Putamen (tissue), 1 donor: Measurements from ENCODE around the gene LAX1.
"Not testable (repeated sequence)": the region's sequence is repeated elsewhere in the genome, so short reads cannot be mapped to it uniquely, and the experiment has no call there.

Source experiments
- DNase-seq: peaks from one replicate; pipeline ENCODE4 v3.0.0-alpha.2; 2016; ENCODE audit warnings: low spot score

LAX1 gene

DNA sequence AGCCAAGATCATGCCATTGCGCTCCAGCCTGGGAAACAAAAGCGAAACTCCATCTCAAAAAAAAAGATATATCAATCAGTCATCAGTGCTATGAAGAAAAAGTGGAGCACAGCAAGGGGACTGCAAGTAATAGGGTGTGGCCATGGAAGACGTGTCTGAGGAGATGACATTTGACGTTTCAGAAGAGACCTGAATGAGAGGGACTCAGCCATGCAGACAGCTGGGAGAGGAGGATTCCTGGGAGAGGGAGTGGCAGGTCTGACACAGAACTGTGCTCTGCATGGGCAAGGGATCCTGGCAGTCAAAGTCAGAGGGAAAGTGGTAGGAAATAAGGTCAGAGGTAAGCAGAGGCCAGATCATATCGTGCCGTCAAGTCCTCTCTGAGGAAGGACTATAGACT, 3.3 kb downstream of the LAX1 start:
- no peak for DNase-seq

- DNase-seq = peak; percentile 17
These were observed 4.7 kb downstream of the LAX1 start for GRCh38 chr1:203769505-203770343.

DNA sequence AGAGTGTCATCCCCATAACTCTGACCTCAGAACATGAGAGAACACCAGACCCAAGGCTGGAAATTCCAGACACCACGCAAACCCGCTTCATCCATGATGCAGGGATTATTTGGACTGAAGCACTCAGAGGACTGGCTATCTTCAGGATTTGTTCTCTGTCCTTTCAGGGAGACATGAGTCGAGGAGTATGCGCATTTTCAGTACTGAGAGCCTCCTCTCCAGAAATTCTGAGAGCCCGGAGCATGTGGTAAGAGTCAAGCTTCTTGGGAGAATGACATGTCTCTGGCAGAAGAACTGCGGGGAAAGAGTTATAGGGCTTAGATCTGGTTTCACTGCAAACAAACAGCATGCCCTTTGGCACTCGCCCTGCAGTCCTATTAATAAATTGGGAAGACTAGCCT, 6.9 kb downstream of the LAX1 start:
- DNase-seq = no peak

- no peak for DNase-seq
These were observed 7.9 kb downstream of the LAX1 start for GRCh38 chr1:203772836-203773235.

DNA sequence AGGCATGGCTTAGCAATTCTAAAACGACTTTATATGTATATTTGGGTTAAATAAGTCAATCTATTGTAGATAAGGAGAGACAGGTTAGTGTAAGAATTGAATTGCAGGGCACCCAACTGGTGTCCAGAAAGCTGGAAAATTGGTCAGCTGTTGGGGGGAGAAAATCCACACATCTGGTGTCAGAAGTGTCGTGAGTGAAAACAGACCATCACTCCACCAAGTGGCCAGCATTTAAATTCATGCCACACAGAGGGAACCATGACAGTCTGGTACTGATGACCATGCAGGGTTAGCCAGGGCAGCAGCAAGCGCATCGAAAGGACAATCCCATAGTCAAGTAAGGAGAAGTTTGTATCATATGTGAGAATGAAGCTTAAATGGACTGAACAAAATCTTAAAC, 11.7 kb downstream of the LAX1 start:
- peak; percentile 72 for DNase-seq

GRCh38 chr1:203777596-203777995, 12.6 kb downstream of the LAX1 start:
- no peak for DNase-seq

- no peak for DNase-seq
These were observed 13.2 kb downstream of the LAX1 start for GRCh38 chr1:203778146-203778545.

DNA sequence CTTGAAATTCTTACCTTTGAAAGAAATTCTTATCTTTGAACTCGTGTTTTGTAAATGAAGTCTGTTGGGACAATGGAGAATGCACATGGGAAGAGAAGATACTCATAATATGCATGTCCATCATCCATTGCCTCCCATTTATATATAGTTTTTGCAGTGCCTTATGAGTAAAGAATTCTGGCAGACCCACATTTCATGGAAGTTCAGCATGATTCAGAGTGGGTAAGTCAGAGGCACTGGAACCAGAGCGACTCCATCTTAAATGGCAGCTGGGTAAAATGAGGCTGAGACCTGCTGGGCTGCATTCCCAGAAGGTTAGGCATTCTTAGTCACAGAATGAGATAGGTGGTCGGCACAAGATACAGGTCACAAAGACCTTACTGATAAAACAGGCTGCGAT, 13.8 kb downstream of the LAX1 start:
- DNase-seq = no peak

GRCh38 chr1:203781962-203782361, 17.0 kb downstream of the LAX1 start:
- no peak for DNase-seq

DNA sequence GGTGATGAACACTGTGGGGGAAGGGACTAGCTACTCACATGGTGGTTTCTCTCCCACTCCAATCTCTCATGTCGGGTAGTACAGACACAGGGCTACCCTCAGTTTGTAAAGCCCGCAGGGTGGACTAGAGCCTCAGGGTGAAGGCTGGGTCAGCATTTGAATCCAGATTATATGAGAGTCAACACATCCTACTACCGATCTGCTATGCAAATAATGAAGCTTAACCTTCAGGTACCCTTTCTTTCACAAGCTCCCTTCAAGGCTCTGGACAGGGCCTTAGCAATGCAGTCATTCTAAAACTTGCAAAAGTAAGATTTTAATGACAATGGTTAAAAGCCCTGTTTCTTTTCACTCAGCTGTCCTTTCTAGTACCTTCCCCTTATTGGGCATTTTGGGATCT, 25.0 kb downstream of the LAX1 start:
- no peak for DNase-seq

DNA sequence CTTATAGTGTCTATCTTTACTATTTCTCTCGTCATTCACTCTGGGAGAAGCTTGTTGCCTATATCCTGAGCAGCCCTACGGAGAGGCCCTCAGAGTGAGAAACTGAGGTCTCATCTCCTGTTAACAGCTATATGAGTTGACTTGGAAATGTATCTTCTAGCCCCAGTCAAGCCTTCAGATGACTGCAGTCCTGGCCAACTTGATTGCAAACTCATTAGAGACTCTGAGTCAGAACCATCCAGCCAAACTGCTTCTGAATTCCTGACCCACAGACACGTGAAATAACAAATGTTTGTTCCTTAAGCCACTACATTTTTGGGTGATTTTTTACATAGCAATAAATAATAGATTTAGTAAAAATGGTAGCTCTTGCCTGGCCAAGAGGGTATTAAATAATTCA, 26.5 kb downstream of the LAX1 start:
- no peak for DNase-seq

DNA sequence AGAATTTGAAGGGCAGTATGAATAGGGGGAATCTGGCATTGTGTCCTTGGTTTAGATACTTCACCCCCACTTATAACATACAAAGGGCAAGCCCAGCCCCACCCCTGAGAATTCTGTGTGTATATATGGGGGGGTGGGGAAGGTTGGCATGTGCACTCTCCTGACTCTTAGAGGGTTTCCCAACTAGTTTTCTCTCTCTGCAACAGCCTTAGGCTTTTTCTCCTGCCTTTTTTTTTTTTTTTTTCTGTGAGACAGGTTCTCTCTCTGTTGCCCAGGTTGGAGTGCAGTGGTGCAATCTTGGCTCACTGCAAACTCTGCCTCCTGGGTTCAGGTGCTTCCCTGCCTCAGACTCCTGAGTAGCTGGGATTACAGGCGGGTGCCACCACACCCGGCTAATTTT, 27.5 kb downstream of the LAX1 start:
- no peak for DNase-seq

DNA sequence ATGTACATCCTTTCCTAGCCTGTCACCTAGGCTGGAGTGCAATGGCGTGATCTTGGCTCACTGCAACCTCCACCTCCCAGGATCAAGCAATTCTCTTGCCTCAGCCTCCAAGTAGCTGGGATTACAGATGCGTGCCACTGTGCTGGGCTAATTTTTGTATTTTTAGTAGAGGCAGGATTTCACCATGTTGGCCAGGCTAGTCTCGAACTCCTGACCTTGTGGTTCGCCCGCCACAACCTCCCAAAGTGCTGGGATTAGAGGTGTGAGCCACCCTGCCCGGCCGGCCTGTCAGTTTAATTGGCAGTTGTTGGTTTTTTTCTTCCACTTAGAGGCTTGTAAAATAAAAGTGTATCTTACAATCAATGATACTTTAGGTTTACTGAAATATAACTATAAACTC, 28.6 kb downstream of the LAX1 start:
- not testable (repeated sequence) for DNase-seq

DNA sequence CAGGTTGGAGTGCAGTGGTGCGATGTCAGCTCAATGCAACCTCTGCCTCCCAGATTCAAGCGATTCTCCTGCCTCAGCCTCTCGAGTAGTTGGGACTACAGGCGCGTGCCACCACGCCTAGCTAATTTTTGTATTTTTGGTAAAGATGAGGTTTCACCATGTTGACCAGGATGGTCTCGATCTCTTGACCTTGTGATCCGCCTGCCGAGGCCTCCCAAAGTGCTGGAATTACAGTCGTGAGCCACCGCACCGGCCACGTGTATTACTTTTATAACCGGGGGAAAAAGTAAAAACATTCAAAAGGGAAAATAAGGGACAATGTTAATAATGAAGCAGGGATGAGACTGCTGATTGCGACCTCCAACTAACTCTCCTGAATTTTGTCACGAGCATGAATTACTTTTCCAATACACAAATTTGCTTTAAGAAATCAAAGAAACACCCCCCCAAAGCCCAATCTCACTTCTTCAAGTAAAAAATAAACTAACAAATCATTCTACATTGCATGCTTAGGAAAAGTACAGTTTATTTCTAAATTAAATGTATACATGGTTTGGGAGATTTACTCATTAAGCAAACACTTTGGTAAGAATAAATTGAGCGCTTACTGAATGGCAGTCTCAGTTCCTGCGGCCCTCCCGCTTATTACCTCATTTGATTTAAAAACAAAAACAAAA, 29.9 kb downstream of the LAX1 start:
- DNase-seq = no peak

DNA sequence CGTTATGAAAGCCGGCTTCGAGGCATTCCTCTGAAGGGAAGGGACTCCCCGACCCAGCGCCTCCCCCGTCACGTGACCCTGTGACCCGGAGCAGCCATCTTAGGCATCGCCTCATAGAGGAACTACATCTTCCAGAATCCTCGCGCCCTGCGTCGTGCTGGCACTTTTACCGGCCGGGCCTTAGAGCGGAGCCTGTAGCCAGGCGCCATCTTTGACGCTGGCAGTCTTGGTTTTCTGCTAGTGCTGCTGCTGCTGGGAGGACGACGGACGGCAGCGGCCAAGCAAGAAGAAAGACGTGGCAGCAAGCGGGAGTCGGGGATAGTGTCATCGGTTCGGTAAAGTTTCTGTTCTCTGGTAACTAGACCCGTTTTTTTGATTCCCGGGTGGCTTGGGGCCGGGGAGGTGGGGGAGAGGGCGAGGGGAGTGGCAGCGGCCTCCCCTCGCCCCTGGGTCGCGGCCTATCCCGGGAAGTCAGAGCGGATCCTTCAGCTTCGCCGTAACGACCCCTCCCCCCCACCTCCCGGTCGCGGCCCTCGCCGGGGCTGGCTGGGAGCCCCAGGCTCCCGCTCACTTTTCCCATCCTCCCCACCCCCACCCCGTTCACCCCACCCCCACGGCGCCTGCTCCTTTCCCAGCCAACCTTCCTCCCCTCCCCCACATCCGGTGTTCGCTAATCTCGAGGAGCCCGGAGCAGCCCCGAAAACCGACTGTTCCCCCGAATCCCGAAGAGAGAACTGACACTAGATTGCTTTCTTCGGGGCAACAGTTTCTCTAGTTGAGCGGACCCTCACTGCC, 30.7 kb downstream of the LAX1 start, which contains the start of the genes ZBED6 and ZC3H11A:
Gene ZBED6 (plus strand): TSS at position 183 of the 795 bp plus-strand sequence. CDS start 1,900 bp downstream, outside the sequence.
Gene ZC3H11A (plus strand): TSS at position 183 of the 795 bp plus-strand sequence. CDS start 21,448 bp downstream, outside the sequence.
- peak; percentile 99 for DNase-seq

DNA sequence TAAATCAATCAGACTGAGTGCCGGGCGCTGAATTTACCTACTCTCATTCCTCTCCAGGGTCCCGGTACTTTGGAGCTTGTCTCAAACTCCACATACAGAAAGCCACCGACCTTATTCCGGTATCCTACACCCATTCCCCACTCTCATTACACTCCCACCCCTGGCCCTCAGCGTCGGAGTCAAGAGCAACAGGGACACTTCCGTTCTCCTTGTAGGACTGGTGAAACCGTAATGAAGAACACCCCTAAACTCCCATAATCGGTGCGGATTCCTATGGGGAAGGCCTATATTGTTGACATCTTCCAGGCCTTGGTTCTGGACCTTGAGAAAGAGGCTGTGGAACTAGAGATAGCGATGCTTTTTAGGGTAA, 31.2 kb downstream of the LAX1 start:
- DNase-seq = no peak

DNA sequence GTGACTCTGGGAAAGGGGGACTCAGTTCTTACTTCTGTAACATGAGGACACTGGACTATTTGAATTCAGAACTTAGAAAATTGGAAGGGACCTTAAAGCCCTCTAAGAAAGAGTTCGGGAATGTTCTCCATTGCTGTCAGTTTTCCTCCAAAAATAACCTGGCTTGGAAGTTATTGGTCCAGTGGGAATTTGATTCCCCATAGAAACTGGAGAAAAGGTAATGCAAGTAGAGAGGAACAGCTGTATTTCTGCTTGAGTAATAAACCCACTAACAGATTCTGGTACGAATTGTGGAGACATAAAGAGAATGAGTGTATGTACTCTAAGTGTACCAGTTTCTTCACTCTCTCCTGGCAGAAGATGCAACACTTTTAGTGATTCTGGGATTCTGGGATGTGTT, 32.2 kb downstream of the LAX1 start:
- no peak for DNase-seq

DNA sequence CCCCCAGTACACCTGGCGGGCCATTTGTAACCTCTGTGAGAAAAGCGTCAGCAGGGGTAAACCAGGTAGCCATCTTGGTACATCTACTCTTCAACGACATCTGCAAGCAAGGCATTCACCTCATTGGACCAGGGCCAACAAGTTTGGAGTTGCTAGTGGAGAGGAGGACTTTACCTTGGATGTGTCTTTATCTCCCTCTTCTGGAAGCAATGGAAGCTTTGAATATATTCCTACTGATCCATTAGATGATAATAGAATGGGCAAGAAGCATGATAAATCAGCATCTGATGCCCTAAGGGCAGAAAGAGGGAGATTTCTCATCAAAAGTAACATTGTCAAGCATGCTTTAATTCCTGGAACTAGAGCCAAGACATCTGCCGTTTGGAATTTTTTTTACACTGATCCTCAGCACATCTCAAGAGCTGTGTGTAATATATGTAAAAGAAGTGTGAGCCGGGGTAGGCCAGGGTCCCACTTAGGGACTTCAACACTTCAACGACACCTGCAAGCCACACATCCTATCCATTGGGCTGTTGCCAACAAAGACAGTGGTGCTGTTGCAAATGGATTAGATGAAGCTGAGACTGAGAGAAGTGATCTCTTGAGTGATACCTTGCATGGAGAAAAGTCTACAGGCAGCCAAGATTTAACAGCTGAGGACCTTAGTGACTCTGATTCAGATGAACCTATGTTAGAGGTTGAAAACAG, 33.1 kb downstream of the LAX1 start:
- no peak for DNase-seq

DNA sequence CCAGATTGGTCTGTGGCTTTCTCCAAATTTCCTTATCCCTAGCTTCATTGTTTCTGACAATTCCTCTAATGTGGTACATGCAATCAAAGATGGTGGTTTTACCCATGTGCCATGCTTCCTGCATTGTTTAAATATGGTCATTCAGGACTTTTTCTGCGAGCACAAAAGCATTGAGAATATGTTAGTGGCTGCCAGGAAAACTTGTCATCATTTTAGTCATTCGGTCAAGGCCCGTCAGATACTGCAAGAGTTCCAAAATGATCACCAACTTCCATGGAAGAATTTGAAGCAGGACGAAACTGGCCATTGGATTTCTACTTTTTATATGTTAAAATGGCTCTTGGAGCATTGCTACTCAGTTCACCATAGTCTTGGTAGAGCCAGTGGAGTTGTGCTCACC, 34.2 kb downstream of the LAX1 start:
- DNase-seq = no peak

DNA sequence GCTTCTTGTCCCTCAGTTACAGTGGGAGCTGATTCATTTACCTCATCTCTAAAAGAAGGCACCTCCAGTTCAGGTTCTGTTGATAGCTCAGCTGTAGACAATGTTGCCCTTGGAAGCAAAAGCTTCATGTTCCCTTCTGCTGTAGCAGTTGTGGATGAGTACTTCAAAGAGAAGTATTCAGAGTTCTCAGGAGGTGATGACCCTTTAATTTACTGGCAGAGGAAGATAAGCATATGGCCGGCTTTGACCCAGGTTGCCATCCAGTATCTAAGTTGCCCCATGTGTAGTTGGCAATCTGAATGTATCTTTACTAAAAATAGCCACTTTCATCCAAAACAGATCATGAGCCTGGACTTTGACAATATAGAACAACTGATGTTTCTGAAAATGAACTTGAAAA, 35.0 kb downstream of the LAX1 start:
- no peak for DNase-seq

DNA sequence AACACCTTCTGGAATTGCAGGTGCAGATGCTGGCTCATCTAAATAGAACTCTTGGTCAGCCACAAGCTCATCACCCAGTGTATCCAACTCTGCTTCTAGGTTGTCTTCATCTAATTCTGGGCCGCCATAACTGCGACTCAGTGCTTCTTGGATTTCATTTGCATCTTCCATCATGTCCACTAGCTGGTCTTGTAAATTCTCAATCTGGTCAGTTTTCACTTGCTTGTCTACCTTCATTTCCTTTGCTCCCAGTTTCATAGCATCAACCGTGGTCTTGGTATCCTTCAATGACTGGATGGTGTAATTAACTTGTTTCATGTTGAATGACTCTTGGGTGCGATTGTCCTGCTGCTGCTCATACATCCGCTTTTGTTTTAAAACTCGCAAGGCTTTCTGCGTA, 40.7 kb downstream of the LAX1 start:
- DNase-seq = no peak

DNA sequence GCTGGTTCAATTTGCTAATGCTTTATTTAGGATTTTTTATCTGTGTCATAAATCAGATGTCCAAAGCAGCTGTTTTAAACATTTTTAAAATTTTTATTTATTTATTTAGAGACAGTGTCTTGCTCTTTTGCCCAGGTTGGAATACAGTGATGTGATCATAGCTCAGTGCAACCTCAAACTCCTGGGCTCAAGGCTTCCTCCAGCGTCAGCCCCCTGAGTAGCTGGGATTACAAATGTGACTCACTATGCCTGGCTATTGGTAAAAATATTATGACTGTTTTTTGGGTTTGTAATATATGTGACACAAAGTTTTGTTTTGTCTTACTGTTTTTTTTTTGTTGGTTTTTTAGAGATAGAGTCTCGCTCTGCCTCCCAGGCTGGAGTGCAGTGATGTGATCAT, 42.2 kb downstream of the LAX1 start:
- no peak for DNase-seq
